Measurements from ENCODE around the gene RBBP4.
"Not testable (repeated sequence)": the region's sequence is repeated elsewhere in the genome, so short reads cannot be mapped to it uniquely, and the experiment has no call there.

RBBP4 gene

DNA sequence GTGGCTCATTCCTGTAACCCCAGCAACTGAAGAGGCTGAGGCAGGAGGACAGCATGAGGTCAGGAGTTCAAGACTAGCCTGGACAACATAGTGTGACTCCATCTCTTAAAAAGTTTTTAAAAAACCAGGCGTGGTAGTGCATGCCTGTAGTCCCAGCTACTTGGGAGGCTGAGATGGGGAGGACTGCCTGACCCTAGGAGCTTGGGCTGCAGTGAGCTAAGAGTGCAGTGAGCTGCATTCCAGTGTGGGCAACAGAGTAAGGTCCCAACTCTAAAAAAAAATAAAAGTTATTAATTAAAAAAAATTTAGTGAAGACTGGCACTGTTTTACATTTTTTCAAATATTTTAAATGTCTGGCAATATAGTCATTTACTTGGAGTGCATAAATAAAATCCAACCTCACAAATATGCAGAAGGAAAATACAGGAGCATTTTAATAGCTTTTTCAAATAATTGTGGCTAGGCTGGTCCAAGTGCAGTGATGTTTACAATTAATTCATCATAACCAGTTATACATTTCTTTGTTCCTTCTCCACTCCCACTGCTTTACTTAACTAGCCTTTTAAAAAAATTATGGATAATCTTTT lies 11.4 kb upstream of the RBBP4 start:
- no peak for DNase-seq (ENCODE audit: low read depth)

DNA sequence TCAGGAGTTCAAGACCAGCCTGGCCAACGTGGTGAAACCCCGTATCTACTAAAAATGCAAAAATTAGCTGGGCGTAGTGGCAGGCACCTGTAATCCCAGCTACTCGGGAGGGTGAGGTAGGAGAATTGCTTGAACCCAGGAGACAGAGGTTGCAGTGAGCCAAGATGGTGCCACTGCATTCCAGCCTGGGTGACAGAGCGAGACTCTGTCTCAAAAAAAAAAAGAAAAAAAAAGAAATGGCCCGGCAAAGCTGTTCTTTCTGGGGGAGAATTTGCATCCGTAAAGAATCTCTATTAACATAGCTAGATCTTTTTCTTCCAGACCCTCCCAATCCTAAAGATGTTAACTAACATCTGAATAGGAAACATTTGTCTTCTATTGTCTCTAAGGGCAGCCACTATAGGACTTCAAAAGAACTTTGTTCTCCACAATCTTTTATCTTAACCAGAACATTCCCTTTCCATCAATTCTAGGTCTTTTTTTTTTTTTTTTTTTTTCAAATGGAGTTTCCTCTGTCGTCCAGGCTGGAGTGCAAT lies 8.6 kb upstream of the RBBP4 start:
- DNase-seq (ENCODE audit: low read depth), result not testable (repeated sequence)

DNA sequence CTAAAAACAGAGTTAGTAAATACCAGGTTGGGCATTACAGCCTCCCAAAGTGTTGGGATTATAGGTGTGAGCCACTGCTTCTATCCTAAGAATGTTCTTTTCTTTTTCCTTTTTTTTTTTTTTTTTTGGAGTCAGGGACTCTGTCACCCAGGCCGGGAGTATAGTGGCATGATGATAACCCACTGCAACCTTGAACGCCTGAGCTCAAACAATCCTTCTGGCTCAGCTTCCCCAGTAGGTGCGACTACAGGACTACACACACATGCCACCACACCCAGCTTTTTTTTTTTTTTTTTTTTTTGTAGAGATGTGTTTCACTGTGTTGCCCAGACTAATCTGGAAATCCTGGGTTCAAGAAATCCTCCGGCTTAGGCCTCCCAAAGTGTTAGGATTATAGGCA lies 6.6 kb upstream of the RBBP4 start:
- DNase-seq (ENCODE audit: low read depth), result no peak

DNA sequence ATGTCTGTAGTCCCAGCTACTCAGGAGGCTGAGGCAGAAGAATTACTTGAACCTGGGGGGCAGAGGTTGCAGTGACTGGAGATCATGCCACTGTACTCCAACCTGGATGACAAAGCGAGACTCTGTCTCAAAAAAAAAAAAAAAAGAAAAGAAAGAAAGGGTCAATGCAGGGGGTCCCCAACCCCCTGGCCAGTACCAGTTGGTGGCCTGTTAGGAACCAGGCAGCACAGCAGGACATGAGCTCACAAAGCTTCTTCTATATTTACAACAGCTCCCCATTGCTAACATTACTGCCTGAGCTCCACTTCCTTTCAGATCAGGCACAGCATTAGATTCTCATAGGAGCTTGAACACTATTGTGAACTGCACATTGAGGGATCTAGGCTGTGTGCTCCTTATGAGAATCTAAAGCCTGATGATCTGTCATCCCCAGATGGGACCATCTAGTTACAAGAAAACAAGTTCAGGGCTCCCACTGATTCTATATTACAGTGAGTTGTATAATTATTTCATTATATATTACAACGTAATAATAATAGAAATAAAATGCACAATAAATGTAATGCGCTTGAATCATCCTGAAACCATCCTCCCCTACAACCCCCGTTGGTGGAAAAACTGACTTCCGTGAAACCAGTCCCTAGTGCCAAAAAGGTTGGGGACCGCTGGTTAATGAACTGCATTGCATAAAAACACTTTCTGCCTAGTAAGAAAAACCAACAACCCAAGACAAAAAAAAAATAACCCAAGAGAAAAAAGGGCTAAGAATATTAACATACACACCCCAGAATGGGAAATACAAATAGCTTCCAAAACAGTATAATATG lies 3.5 kb upstream of the RBBP4 start:
- no peak for DNase-seq (ENCODE audit: low read depth)

- DNase-seq (ENCODE audit: low read depth), result peak; percentile 85
Measured at GRCh38 chr1:32650248-32650751, 708 bp upstream of the RBBP4 start, which contains the start of gene ZBTB8OS. TSS of gene ZBTB8OS (minus strand) at chr1:32650550. CDS start at chr1:32650529, 21 bp downstream.

GRCh38 chr1:32651461-32652073 lies 559 bp downstream of the RBBP4 start:
- DNase-seq (ENCODE audit: low read depth), result no peak

DNA sequence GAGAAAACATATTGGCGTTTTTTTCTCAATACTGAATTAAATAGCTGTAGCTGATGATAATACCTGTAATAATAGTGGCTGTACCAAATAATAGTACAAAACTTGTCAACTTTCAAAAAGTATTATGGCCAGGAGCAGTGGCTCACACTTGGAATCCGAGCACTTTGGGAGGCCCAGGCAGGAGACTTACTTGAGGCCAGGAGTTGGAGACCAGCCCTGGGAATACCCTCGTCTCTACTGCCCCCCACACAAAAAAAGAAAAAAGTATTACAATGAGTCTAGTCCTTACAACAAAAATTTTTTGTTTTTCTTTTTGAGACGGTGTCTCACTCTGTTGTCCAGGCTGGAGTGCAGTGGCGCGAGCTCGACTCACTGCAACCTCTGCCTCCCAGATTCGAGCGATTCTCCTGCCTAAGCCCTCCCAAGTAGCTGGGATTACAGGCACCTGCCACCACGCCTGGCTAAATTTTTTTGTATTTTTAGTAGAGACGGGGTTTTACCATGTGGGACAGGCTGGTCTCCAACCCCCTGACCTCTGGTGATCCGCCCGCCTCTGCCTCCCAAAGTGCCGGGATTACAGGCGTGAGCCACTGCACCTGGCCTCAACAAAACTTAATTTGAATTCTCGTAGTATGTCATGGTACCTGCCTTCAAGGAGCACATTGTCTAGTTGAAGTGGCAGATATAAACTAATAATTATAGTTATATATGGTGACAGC lies 1.4 kb downstream of the RBBP4 start:
- no peak for DNase-seq (ENCODE audit: low read depth)

GRCh38 chr1:32659581-32659980 lies 8.6 kb downstream of the RBBP4 start:
- no peak for DNase-seq (ENCODE audit: low read depth)

DNA sequence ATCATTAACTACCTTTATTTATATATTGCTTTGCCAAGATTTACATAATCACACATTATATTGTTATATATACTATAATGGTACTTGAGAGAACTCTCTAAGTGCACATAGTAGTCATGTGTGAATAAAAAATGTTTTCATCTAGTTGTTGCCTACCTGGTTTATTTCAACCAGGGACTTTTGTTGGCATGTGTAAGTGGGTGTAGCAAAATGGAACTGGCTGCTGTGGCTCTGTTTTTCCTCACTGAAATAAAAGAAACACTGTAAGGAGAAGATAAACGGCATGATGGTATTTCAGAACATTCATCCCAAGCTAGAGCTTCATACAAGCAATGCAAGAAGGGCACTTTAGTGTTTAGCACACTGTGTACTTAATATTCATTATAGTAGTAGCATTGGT lies 14.9 kb downstream of the RBBP4 start:
- no peak for DNase-seq (ENCODE audit: low read depth)

- DNase-seq (ENCODE audit: low read depth), result no peak
Measured at GRCh38 chr1:32666901-32667566, 16.0 kb downstream of the RBBP4 start.

DNA sequence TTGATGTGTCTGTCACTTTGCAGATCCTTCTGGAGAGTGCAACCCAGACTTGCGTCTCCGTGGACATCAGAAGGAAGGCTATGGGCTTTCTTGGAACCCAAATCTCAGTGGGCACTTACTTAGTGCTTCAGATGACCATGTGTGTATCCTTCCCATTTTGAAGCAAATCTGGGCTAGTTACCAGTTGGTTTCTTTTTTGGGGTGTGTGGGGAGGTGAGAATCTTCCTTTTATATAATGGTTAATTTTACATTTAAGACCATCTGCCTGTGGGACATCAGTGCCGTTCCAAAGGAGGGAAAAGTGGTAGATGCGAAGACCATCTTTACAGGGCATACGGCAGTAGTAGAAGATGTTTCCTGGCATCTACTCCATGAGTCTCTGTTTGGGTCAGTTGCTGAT lies 17.7 kb downstream of the RBBP4 start:
- DNase-seq (ENCODE audit: low read depth), result not testable (repeated sequence)

GRCh38 chr1:32676945-32677344 lies 25.9 kb downstream of the RBBP4 start:
- DNase-seq (ENCODE audit: low read depth), result no peak

DNA sequence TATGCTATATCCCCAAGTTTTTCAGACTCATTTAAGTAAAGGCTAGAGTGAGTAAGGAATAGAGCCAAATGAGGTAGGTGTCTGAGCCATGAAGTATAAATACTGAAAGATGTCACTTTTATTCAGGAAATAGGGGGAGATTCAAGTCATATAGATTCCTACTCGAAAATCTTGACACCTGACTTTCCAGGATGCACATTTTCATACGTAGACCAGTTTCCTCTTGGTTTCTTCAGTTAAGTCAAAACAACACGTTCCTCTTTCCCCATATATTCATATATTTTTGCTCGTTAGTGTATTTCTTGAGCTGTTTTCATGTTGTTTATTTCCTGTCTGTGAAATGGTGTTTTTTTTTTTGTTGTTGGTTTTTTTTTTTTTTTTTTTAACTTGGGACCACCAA lies 29.0 kb downstream of the RBBP4 start:
- not testable (repeated sequence) for DNase-seq (ENCODE audit: low read depth)

DNA sequence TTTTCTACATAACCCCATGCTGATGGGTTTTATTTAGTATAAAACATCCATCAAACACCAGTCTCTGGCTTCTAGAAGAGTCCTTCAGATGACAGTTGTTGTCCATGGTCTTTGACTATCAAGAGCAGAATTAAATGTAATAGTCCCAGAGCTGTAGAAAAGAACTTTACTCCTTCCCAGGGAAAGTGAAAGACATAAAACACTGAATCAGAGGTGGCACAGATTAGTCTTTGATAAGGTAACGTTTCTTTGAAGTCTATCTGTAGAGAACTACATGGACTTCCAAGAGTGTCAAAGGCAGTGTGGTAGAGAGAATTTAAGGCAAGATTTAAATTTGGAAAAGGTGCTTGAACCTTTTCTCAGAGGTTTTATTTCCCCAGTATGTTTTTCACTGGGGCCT lies 29.6 kb downstream of the RBBP4 start:
- no peak for DNase-seq (ENCODE audit: low read depth)

- no peak for DNase-seq (ENCODE audit: low read depth)
Measured at GRCh38 chr1:32681509-32681908, 30.5 kb downstream of the RBBP4 start.

DNA sequence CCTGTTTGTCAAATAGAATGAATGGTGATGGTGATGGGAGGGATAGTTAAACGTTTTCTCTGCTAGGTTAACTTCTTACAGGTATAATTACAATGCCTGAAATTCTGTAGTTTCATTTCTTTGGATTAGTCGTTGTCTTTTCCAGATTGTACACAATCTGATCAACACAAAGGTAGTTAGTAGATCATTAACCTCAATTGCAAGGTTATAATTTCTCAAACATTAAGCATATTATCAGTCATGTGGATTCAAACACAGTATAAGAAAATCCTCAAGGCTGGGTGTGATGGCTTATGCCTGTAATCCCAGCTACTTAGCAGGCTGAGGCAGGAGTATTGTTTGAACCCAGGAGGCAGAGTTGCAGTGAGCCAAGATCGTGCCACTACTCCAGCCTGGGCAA lies 31.0 kb downstream of the RBBP4 start:
- DNase-seq (ENCODE audit: low read depth), result no peak

DNA sequence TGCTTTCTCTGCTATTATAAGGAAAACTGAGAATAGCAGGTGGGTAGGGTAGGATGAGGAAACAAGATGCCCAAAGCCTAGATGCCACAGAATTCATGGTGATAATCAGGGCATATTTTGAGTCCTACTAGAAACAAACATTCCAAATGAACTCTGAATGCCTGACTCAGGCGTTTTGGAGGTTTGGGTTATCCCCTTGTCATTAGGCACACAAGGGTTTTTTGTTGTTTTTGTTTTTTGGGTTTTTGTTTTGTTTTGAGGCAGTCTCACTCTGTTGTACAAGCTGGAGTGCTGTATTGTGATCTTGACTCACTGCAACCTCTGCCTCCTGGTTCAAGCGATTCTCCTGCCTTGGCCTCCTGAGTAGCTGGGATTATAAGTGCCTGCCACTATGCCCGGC lies 32.4 kb downstream of the RBBP4 start:
- DNase-seq (ENCODE audit: low read depth), result no peak

- DNase-seq (ENCODE audit: low read depth), result no peak
Measured at GRCh38 chr1:32684167-32684811, 33.3 kb downstream of the RBBP4 start.

DNA sequence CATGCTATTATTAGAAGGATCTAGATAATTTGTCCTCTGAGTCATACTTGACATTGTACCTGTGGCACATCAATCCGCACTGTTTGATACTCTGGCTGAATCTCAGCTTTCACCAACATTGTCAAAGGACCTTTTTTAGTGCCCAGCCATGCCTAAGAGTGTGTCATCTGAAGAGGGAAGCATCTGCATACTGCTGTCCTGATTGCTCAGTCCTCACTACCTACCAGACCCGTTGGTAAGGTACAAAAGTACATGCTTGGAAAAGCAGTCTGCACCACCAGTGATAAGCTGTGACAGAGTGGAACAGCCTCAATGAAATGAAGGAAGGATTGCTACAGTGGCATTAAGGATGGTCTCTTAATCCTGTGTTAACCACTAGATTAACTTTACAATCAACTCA lies 34.5 kb downstream of the RBBP4 start:
- no peak for DNase-seq (ENCODE audit: low read depth)

- no peak for DNase-seq (ENCODE audit: low read depth)
Measured at GRCh38 chr1:32686387-32686786, 35.4 kb downstream of the RBBP4 start.
